ENCODE measurements around the gene HMOX1. TPM values are rescaled to one million over a fixed set of nuclear protein-coding genes. Genes with fewer than 3 reads are reported as not detected.

HMOX1 gene
- total and polyA plus RNA-seq, 2 of the 8 experiments (the other 6 are each of a cell fraction or from before 2014, with no cell fraction given) = 25.0 to 41.6 TPM

- TF ChIP-seq PHF8 (conservative IDR thresholded peaks at IDR 0.05; ENCODE audit: low read depth, low read length) (no peak), ASH2L (IDR thresholded peaks at IDR 0.05; ENCODE audit: low read length) (no peak), GABPA (IDR thresholded peaks at IDR 0.05; ENCODE audit: borderline replicate concordance, insufficient read depth, low read length) (no peak), MAFK (IDR thresholded peaks at IDR 0.05; ENCODE audit: low read depth, low read length) (no peak), CEBPB (IDR thresholded peaks at IDR 0.05; ENCODE audit: low read depth, low read length) (no peak)
These were observed 34.9 kb upstream of the HMOX1 start (continued) for GRCh38 chr22:35345808-35346505.
